ENCODE results near the gene LRRN2. TPM values are rescaled to one million over a fixed set of nuclear protein-coding genes. Genes with fewer than 3 reads are reported as not detected.

Gene LRRN2
- total RNA-seq, 2 donors from 2014 or later: 11.4 to 16.2 TPM

DNA sequence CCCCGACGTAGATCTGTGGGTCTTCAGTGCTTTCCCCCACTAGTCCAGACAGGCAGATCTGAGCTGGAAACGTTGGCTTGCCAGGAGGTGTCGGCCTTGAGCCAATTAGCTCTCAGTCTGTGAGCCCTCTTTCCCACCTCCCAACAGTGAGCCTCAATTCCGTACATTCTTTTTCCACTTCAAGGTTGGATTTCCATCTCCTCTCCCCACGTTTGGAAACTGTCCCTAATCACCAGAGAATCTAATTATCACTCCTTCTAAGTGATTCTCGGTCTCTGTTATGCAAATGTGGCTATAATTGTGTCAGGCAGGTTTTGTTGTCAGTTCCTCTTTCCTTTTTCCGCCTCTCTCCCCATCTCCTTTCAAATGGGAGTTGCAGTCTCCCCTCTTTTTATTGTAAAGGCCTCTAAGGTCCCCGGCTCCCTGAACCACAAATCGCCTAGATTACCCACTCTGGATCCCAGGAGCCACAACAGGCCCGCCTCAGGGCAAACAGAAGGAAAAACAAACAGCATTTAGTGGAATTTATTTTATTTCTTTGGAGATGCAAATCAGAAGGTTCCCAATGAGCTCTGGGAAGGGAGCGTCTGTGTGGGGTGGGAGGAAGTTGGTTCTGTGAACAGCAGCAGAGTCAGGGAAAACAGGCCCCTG, 29.4 kb upstream of the LRRN2 start:
- Histone ChIP-seq H3K36me3 (ENCODE audit: control insufficient read depth, insufficient read depth, low read length) (no peaks in the 10 kb centered on the region), H3K27me3 (ENCODE audit: control insufficient read depth, insufficient read depth, low read length, poor library complexity, severe bottlenecking) (peaks cover under 1% of the 10 kb centered on the region), H3K9me3 (ENCODE audit: control insufficient read depth, low read length) (no peaks in the 10 kb centered on the region), H3K4me1 (ENCODE audit: control insufficient read depth, insufficient read depth, low read length) (peaks cover 5% of the 10 kb centered on the region), H3K4me3 (ENCODE audit: low read length) (no peak overlapping the region), H3K27ac (ENCODE audit: low read depth, low read length) (peak overlapping the region; percentile 49), H3K9ac (ENCODE audit: extremely low read depth, low read length, poor library complexity, severe bottlenecking) (no peak overlapping the region)
- Mint-ChIP-seq H3K27ac (peak overlapping the region; percentile 82), H3K36me3 (ENCODE audit: low read depth) (no peaks in the 10 kb centered on the region), H3K9me3 (peaks cover 1% of the 10 kb centered on the region), H3K4me3 (peak overlapping the region; percentile 2), H3K4me1 (peaks cover 52% of the 10 kb centered on the region), H3K27me3 (ENCODE audit: insufficient read depth) (peaks cover 11% of the 10 kb centered on the region)
- peak; percentile 92 for DNase-seq
- whole genome bisulfite sequencing, 2 experiments (ENCODE audit: insufficient coverage in 1 of 2, insufficient read length in 1 of 2): 24 to 27% methylated on average over 6 to 12 of the region's 12 CpGs
- TF ChIP-seq, protein P1, sequence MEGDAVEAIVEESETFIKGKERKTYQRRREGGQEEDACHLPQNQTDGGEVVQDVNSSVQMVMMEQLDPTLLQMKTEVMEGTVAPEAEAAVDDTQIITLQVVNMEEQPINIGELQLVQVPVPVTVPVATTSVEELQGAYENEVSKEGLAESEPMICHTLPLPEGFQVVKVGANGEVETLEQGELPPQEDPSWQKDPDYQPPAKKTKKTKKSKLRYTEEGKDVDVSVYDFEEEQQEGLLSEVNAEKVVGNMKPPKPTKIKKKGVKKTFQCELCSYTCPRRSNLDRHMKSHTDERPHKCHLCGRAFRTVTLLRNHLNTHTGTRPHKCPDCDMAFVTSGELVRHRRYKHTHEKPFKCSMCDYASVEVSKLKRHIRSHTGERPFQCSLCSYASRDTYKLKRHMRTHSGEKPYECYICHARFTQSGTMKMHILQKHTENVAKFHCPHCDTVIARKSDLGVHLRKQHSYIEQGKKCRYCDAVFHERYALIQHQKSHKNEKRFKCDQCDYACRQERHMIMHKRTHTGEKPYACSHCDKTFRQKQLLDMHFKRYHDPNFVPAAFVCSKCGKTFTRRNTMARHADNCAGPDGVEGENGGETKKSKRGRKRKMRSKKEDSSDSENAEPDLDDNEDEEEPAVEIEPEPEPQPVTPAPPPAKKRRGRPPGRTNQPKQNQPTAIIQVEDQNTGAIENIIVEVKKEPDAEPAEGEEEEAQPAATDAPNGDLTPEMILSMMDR (conservative IDR thresholded peaks at IDR 0.05): peak; percentile 63

DNA sequence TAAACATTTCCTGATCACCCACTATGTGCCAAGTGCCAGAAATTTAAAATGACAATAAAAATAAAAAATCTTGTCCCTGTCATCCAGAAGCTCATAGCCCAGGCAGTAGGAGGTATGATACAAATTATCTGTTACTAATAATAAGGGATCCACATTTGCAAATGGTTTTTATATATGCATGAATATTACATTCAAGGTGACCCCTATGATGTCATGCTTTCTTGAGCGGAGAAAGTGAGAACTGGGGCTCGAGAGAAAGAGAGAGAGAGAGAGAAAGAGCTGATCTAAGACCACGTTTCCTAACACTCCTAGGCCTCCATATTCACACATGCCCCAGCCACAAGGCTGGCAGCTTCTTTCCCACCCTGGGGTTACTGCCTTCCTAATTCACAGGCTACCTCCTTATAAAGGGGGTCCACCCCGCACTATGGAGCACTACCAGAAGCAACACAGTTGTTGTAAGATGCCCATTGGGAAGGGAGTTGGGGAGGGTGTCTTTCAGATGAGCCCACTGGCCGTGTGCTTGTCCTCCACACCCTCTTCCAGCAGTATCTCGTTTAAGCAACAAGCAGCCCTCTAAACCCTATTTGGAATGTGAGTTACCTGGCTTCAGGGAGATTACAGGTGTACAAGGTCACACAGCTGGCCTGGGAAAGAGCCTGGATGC, 28.8 kb upstream of the LRRN2 start:
- H3K27ac ChIP-seq (ENCODE audit: low read depth, low read length): peak overlapping the region; percentile 49
- DNase-seq: no peak
- WGBS, 2 experiments (ENCODE audit: insufficient coverage in 1 of 2, insufficient read length in 1 of 2): 33 to 53% methylated on average over 3 to 6 of the region's 6 CpGs
- H3K9me3 ChIP-seq (ENCODE audit: control insufficient read depth, low read length): no peaks in the 10 kb centered on the region
- peaks cover 5% of the 10 kb centered on the region for H3K4me1 ChIP-seq (ENCODE audit: control insufficient read depth, insufficient read depth, low read length)
- H3K9ac ChIP-seq (ENCODE audit: extremely low read depth, low read length, poor library complexity, severe bottlenecking): no peak overlapping the region
- Mint-ChIP-seq H3K36me3 (ENCODE audit: low read depth) (no peaks in the 10 kb centered on the region), H3K4me3 (peak overlapping the region; percentile 2), H3K27me3 (ENCODE audit: insufficient read depth) (peaks cover 11% of the 10 kb centered on the region), H3K4me1 (peaks cover 52% of the 10 kb centered on the region), H3K9me3 (no peaks in the 10 kb centered on the region), H3K27ac (peak overlapping the region; percentile 82)
- H3K36me3 ChIP-seq (ENCODE audit: control insufficient read depth, insufficient read depth, low read length): no peaks in the 10 kb centered on the region
- H3K4me3 ChIP-seq (ENCODE audit: low read length): no peak overlapping the region
- H3K27me3 ChIP-seq (ENCODE audit: control insufficient read depth, insufficient read depth, low read length, poor library complexity, severe bottlenecking): peaks cover 5% of the 10 kb centered on the region
- TF ChIP-seq, protein P1 (conservative IDR thresholded peaks at IDR 0.05): no peak

DNA sequence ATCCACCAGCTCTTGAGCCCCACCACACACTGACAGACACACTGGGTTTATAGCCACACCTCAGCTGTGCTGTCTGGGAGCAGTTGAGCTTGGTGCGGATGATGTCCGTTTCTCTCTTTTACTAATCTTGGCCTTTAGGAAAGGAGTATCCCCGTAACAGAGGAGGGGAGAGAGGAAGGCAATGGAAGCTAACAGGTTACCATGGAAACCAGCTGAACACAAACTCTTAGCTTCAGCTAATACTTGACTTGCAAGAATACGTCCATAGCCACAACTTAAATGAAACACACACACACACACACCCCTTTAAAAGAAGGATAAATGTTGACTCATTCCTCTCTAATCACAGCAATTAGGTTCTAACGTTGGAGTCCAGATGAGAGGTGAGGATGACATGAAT, 28.0 kb upstream of the LRRN2 start:
- Mint-ChIP-seq H3K27me3 (ENCODE audit: insufficient read depth) (peaks cover 11% of the 10 kb centered on the region), H3K36me3 (ENCODE audit: low read depth) (no peaks in the 10 kb centered on the region), H3K4me3 (no peak overlapping the region), H3K4me1 (peaks cover 55% of the 10 kb centered on the region), H3K9me3 (no peaks in the 10 kb centered on the region), H3K27ac (no peak overlapping the region)
- TF ChIP-seq, protein P1 (conservative IDR thresholded peaks at IDR 0.05): no peak
- H3K27ac ChIP-seq (ENCODE audit: low read depth, low read length): no peak overlapping the region
- H3K4me3 ChIP-seq (ENCODE audit: low read length): no peak overlapping the region
- no peaks in the 10 kb centered on the region for H3K9me3 ChIP-seq (ENCODE audit: control insufficient read depth, low read length)
- H3K9ac ChIP-seq (ENCODE audit: extremely low read depth, low read length, poor library complexity, severe bottlenecking): no peak overlapping the region
- H3K36me3 ChIP-seq (ENCODE audit: control insufficient read depth, insufficient read depth, low read length): no peaks in the 10 kb centered on the region
- 67% methylated on average over 5 of the region's 5 CpGs; no CpG with 5 or more reads in 1 of the 2 experiments for WGBS, 2 experiments (ENCODE audit: insufficient coverage in 1 of 2, insufficient read length in 1 of 2)
- H3K4me1 ChIP-seq (ENCODE audit: control insufficient read depth, insufficient read depth, low read length): peaks cover 5% of the 10 kb centered on the region
- DNase-seq: no peak
- peaks cover 5% of the 10 kb centered on the region for H3K27me3 ChIP-seq (ENCODE audit: control insufficient read depth, insufficient read depth, low read length, poor library complexity, severe bottlenecking)
